ENCODE results near the gene PPP1R16B. TPM values are rescaled to one million over a fixed set of nuclear protein-coding genes. Genes with fewer than 3 reads are reported as not detected.

Gene PPP1R16B
- total RNA-seq, 1 donor from 2014 or later: 13.0 TPM

GRCh38 chr20:38893565-38894090, 88.1 kb downstream of the PPP1R16B start:
- H3K27ac ChIP-seq: no peak overlapping the region
- H3K27me3 ChIP-seq (ENCODE audit: low read depth): no peaks in the 10 kb centered on the region
- ATAC-seq (peak; percentile 85 to 91), DNase-seq (peak; percentile 75)
- H3K4me1 ChIP-seq: peaks cover 9% of the 10 kb centered on the region
- H3K36me3 ChIP-seq: no peaks in the 10 kb centered on the region
- intact Hi-C loops (cut with DNase I): no loop called here
- no peaks in the 10 kb centered on the region for H3K9me3 ChIP-seq
- peak; percentile 92 for TF ChIP-seq CTCF (IDR thresholded peaks at IDR 0.05)
- no peak overlapping the region for H3K4me3 ChIP-seq

- no peak for DNase-seq
- TF ChIP-seq CTCF (IDR thresholded peaks at IDR 0.05): no peak
- intact Hi-C loops (cut with DNase I): no loop called here
Measured at GRCh38 chr20:38894091-38894847, 88.8 kb downstream of the PPP1R16B start.

GRCh38 chr20:38895098-38895949, 89.8 kb downstream of the PPP1R16B start:
- H3K27ac ChIP-seq: no peak overlapping the region
- intact Hi-C loops (cut with DNase I): no loop called here
- no peak for TF ChIP-seq CTCF (IDR thresholded peaks at IDR 0.05)

More at GRCh38 chr20:38894091-38894847, 88.8 kb downstream of the PPP1R16B start:
- Histone ChIP-seq H3K4me1 (peaks cover 9% of the 10 kb centered on the region), H3K27ac (no peak overlapping the region), H3K9me3 (no peaks in the 10 kb centered on the region), H3K4me3 (no peak overlapping the region), H3K36me3 (no peaks in the 10 kb centered on the region), H3K27me3 (ENCODE audit: low read depth) (no peaks in the 10 kb centered on the region)
- ATAC-seq: peak; percentile 34 to 35

GRCh38 chr20:38896009-38896594, 90.6 kb downstream of the PPP1R16B start:
- Histone ChIP-seq H3K4me1 (peaks cover 9% of the 10 kb centered on the region), H3K4me3 (no peak overlapping the region), H3K9me3 (no peaks in the 10 kb centered on the region), H3K36me3 (peaks cover 3% of the 10 kb centered on the region), H3K27me3 (ENCODE audit: low read depth) (no peaks in the 10 kb centered on the region), H3K27ac (no peak overlapping the region)
- no peak for DNase-seq
- intact Hi-C loops (cut with DNase I): no loop called here
- TF ChIP-seq CTCF (IDR thresholded peaks at IDR 0.05): no peak
- no peak for ATAC-seq

More at GRCh38 chr20:38895098-38895949, 89.8 kb downstream of the PPP1R16B start:
- DNase-seq (no peak), ATAC-seq (no peak)
- Histone ChIP-seq H3K36me3 (no peaks in the 10 kb centered on the region), H3K4me3 (no peak overlapping the region), H3K27me3 (ENCODE audit: low read depth) (no peaks in the 10 kb centered on the region), H3K4me1 (peaks cover 9% of the 10 kb centered on the region), H3K9me3 (no peaks in the 10 kb centered on the region)

- H3K27ac ChIP-seq: no peak overlapping the region
- intact Hi-C loops (cut with DNase I): no loop called here
- no peaks in the 10 kb centered on the region for H3K27me3 ChIP-seq (ENCODE audit: low read depth)
- H3K4me3 ChIP-seq: no peak overlapping the region
- no peak for TF ChIP-seq CTCF (IDR thresholded peaks at IDR 0.05)
- peaks cover 9% of the 10 kb centered on the region for H3K4me1 ChIP-seq
- H3K9me3 ChIP-seq: no peaks in the 10 kb centered on the region
- ATAC-seq: no peak
- DNase-seq: no peak
- peaks cover 6% of the 10 kb centered on the region for H3K36me3 ChIP-seq
Measured at GRCh38 chr20:38897267-38897666, 91.8 kb downstream of the PPP1R16B start.
